GM10266 (cell line): ENCODE data around the gene ATL2.

Source experiments
- DNase-seq: peaks from one replicate; pipeline ENCODE4 v3.0.0; 2012; ENCODE audit errors: extremely low spot score
- TF ChIP-seq, protein P1 (sequence below): IDR thresholded peaks from 2 replicates; pipeline ENCODE4 v1.5.1; 2012; ENCODE audit warnings: mild to moderate bottlenecking, low read depth; ENCODE audit not compliant: control insufficient read depth, insufficient read depth; ENCODE audit errors: missing control alignments

The ATL2 gene

GRCh38 chr2:38268691-38269327 is 108.3 kb downstream of the ATL2 start:
- TF ChIP-seq, protein P1, sequence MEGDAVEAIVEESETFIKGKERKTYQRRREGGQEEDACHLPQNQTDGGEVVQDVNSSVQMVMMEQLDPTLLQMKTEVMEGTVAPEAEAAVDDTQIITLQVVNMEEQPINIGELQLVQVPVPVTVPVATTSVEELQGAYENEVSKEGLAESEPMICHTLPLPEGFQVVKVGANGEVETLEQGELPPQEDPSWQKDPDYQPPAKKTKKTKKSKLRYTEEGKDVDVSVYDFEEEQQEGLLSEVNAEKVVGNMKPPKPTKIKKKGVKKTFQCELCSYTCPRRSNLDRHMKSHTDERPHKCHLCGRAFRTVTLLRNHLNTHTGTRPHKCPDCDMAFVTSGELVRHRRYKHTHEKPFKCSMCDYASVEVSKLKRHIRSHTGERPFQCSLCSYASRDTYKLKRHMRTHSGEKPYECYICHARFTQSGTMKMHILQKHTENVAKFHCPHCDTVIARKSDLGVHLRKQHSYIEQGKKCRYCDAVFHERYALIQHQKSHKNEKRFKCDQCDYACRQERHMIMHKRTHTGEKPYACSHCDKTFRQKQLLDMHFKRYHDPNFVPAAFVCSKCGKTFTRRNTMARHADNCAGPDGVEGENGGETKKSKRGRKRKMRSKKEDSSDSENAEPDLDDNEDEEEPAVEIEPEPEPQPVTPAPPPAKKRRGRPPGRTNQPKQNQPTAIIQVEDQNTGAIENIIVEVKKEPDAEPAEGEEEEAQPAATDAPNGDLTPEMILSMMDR: no peak
- no peak for DNase-seq

GRCh38 chr2:38268001-38268400 is 109.1 kb downstream of the ATL2 start:
- DNase-seq: no peak
- TF ChIP-seq, protein P1: no peak

GRCh38 chr2:38267270-38267925 is 109.7 kb downstream of the ATL2 start:
- TF ChIP-seq, protein P1: no peak
- no peak for DNase-seq

GRCh38 chr2:38266382-38267061 is 110.6 kb downstream of the ATL2 start:
- TF ChIP-seq, protein P1: no peak
- DNase-seq: no peak

DNA sequence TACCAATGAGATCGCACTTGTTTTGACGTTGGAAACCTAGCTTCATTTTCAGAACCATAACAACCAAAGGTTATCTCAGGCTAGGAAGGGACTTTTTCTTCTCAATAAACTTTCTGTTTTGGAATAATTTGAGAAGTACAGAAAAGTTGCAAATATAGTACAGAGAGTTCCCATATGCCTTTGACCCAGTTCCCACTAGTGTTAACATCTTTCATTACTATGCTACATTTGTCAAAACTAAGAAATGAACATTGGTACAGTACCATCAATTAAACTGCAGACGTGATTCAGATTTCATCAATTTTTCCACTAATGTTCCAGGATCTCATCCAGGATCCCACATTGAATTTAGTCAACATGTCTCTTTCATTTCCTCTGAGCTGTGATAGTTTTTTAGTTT is 111.6 kb downstream of the ATL2 start:
- no peak for DNase-seq
- TF ChIP-seq, protein P1: no peak

- DNase-seq: no peak
- TF ChIP-seq, protein P1: no peak
These were observed 112.5 kb downstream of the ATL2 start for GRCh38 chr2:38264396-38265221.
